ENCODE measurements around the gene PTGR3. TPM values are rescaled to one million over a fixed set of nuclear protein-coding genes. Genes with fewer than 3 reads are reported as not detected.
"Not testable (repeated sequence)": the region's sequence is repeated elsewhere in the genome, so short reads cannot be mapped to it uniquely, and the experiment has no call there.

PTGR3 gene
- total RNA-seq, 2 donors from 2014 or later: 25.6 to 32.2 TPM

GRCh38 chr18:75189696-75190095 is 19.2 kb downstream of the PTGR3 start:
- Histone ChIP-seq H3K27me3 (replicated peaks; ENCODE audit: insufficient read depth) (no peaks in the 10 kb centered on the region), H3K9me3 (no peaks in the 10 kb centered on the region), H3K4me3 (no peak overlapping the region), H3K4me1 (replicated peaks) (no peaks in the 10 kb centered on the region), H3K27ac (no peak overlapping the region), H3K36me3 (no peaks in the 10 kb centered on the region)
- TF ChIP-seq POLR2AphosphoS5 (IDR thresholded peaks at IDR 0.05): no peak
- no peak for TF ChIP-seq CTCF (IDR thresholded peaks at IDR 0.05)
- no peak for TF ChIP-seq POLR2A (IDR thresholded peaks at IDR 0.05)
- WGBS: 96% methylated on average over 6 of the region's 6 CpGs
- no peak for DNase-seq (ENCODE audit: low spot score)
- intact Hi-C loops (cut with DNase I): no loop called here

- H3K9me3 ChIP-seq; H3K27me3 ChIP-seq (replicated peaks; ENCODE audit: insufficient read depth); H3K27ac ChIP-seq; intact Hi-C loops (cut with DNase I); H3K36me3 ChIP-seq; H3K4me3 ChIP-seq; DNase-seq (ENCODE audit: low spot score); H3K4me1 ChIP-seq (replicated peaks): not testable (repeated sequence)
- WGBS: 90% methylated on average over 4 of the region's 4 CpGs
These were observed 21.2 kb downstream of the PTGR3 start for GRCh38 chr18:75187702-75188101.

GRCh38 chr18:75185460-75185859 is 23.5 kb downstream of the PTGR3 start:
- H3K27me3 ChIP-seq (replicated peaks; ENCODE audit: insufficient read depth): no peaks in the 10 kb centered on the region
- H3K27ac ChIP-seq: no peak overlapping the region
- H3K9me3 ChIP-seq: no peaks in the 10 kb centered on the region
- H3K4me1 ChIP-seq (replicated peaks): no peaks in the 10 kb centered on the region
- 78% methylated on average over 3 of the region's 3 CpGs for WGBS
- TF ChIP-seq POLR2A (IDR thresholded peaks at IDR 0.05) (no peak), CTCF (IDR thresholded peaks at IDR 0.05) (no peak), POLR2AphosphoS5 (IDR thresholded peaks at IDR 0.05) (no peak)
- H3K4me3 ChIP-seq: no peak overlapping the region
- intact Hi-C loops (cut with DNase I): no loop called here
- DNase-seq (ENCODE audit: low spot score): no peak
- no peaks in the 10 kb centered on the region for H3K36me3 ChIP-seq

GRCh38 chr18:75183973-75184493 is 24.9 kb downstream of the PTGR3 start:
- intact Hi-C loops (cut with DNase I): no loop called here
- TF ChIP-seq CTCF (IDR thresholded peaks at IDR 0.05): no peak
- TF ChIP-seq POLR2A (IDR thresholded peaks at IDR 0.05): no peak
- no peak for TF ChIP-seq POLR2AphosphoS5 (IDR thresholded peaks at IDR 0.05)
- no peaks in the 10 kb centered on the region for H3K4me1 ChIP-seq (replicated peaks)
- no peak for DNase-seq (ENCODE audit: low spot score)
- H3K4me3 ChIP-seq: no peak overlapping the region
- H3K27me3 ChIP-seq (replicated peaks; ENCODE audit: insufficient read depth): no peaks in the 10 kb centered on the region
- 77% methylated on average over 14 of the region's 14 CpGs for WGBS
- H3K36me3 ChIP-seq: no peaks in the 10 kb centered on the region
- no peak overlapping the region for H3K27ac ChIP-seq
- no peaks in the 10 kb centered on the region for H3K9me3 ChIP-seq

- DNase-seq (ENCODE audit: low spot score): no peak
- TF ChIP-seq POLR2AphosphoS5 (IDR thresholded peaks at IDR 0.05): no peak
- no peak for TF ChIP-seq POLR2A (IDR thresholded peaks at IDR 0.05)
- Histone ChIP-seq H3K36me3 (no peaks in the 10 kb centered on the region), H3K4me3 (no peak overlapping the region), H3K4me1 (replicated peaks) (no peaks in the 10 kb centered on the region), H3K27ac (no peak overlapping the region), H3K27me3 (replicated peaks; ENCODE audit: insufficient read depth) (no peaks in the 10 kb centered on the region), H3K9me3 (no peaks in the 10 kb centered on the region)
- 70% methylated on average over 5 of the region's 5 CpGs for WGBS
- intact Hi-C loops (cut with DNase I): no loop called here
These were observed 25.4 kb downstream of the PTGR3 start for GRCh38 chr18:75183524-75183923.

GRCh38 chr18:75179819-75180600 is 28.9 kb downstream of the PTGR3 start:
- WGBS: 84% methylated on average over 13 of the region's 13 CpGs
- H3K4me3 ChIP-seq: no peak overlapping the region

More at GRCh38 chr18:75179819-75180600, 28.9 kb downstream of the PTGR3 start:
- TF ChIP-seq CTCF (IDR thresholded peaks at IDR 0.05) (no peak), POLR2A (IDR thresholded peaks at IDR 0.05) (no peak), POLR2AphosphoS5 (IDR thresholded peaks at IDR 0.05) (no peak)
- Histone ChIP-seq H3K4me1 (replicated peaks) (no peaks in the 10 kb centered on the region), H3K9me3 (no peaks in the 10 kb centered on the region), H3K27ac (no peak overlapping the region), H3K27me3 (replicated peaks; ENCODE audit: insufficient read depth) (no peaks in the 10 kb centered on the region), H3K36me3 (no peaks in the 10 kb centered on the region)
- intact Hi-C loops (cut with DNase I): no loop called here
- no peak for DNase-seq (ENCODE audit: low spot score)
